SK-MEL-5 (cell line): ENCODE data around the gene MAP3K13. TPM values are rescaled to one million over a fixed set of nuclear protein-coding genes. Genes with fewer than 3 reads are reported as not detected.
"Not testable (repeated sequence)": the region's sequence is repeated elsewhere in the genome, so short reads cannot be mapped to it uniquely, and the experiment has no call there.

ENCODE experiments used
- DNase-seq: peaks from one replicate; pipeline ENCODE4 v3.0.0-alpha.2; 2016; ENCODE audit warnings: low read depth, low spot score
- in situ Hi-C: cut with HindIII; loops from 2 replicates; pipeline ENCODE4 v1.10.0; 2016; ENCODE audit warnings: low sequenced_read_pairs, high pct_unique_total_duplicates, low pct_unique_long_range_greater_than_20kb
- total RNA-seq: library from RNA; depleted of rRNA; stranded (reverse); fragments of >200 nt; shearing (Covaris generic); gene quantifications from 2 replicates; pipeline ENCODE4 v1.2.3, GENCODE V29; 2014

The MAP3K13 gene
- total RNA-seq, 1 experiment from 2014 or later, result 26.2 TPM

DNA sequence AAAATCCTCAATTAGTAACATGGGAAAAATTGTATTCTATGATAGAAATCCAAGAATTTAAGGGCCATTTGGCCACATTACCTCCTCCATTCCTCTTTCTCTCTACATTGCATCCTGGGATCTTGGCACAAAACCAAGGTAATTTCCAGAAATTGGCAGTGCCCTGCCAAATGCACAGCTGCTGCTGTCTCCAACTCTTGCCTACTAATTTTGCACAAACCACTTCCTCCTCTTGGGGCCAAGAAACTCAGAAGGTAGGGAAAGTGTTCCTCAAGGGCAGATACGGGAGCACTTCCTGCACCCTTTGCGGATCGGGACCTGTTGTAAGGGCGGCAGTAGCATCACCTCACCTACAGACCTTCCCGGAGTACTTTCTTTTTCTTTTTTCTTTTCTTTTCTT is 57.8 kb downstream of the MAP3K13 start:
- in situ Hi-C loops, result no loop called here
- DNase-seq, result no peak

DNA sequence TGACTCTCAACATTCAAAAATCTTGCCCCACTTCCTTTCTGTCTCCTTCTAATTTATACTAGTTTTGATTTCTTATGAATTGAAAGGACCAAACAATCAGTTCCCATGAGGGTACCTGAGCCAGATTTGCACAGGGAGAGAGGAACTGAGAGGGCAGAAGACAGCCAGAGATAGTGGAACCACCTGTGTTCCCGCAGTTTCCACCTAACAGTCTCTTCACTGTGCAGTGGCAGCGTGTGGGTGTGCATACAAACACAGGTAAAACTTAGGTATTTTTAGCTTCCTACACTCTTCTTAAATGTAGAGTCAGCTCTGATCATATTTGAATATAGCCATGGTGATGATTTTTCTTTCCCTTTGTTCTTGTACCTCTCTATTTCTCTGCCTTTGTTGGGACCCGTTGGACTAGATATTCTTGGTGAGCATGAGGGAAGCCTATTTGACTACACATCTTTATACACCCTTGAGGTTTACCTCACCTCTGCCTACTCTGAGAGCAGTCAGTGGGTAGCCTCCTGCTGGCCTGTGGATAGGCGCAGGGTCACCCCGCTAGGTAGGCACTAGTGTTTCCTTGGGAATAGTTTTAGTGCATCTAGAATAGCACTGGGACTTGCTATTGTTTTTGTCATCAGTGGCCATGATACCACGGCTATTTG is 58.8 kb downstream of the MAP3K13 start:
- in situ Hi-C loops, result no loop called here
- no peak for DNase-seq

DNA sequence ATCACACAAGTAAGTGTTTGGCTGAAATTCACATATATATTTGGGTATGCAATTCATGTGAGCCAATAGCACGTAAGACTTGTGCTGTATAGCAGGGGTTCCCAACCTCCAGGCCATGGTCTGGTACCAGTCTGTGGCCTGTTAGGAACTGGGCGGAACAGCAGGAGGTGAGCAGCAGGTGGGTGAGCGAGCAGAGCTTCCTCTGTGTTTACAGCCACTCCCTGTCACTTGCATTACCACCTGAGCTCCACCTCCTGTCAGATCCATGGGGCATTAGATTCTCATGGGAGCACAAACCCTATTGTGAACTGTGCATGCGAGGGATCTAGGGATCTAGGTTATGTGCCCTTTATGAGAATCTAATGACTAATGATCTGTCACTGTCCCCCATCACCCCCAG is 59.7 kb downstream of the MAP3K13 start:
- DNase-seq, result no peak
- in situ Hi-C loops, result no loop called here

- no peak for DNase-seq
- in situ Hi-C loops, result no loop called here
These were observed 60.2 kb downstream of the MAP3K13 start for GRCh38 chr3:185423178-185423577.

DNA sequence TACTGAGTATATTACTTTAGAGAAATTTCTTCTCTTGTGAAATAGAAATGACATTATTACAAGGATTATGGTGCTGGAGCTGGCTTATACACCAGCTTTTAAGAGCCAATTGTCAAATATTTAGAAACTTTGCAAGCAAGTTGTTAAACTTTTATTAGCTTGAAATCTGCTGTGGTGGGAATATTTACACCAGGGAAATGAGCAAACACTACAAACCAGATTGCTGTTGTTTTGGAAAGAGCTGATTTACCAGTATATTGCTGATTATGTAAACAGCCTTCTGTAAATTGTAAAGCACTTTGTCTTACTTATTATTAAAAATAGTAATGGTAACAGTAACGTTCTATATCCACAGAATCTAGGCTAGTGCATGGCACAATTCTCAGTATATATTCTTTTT is 61.5 kb downstream of the MAP3K13 start:
- in situ Hi-C loops, result no loop called here
- DNase-seq, result no peak

DNA sequence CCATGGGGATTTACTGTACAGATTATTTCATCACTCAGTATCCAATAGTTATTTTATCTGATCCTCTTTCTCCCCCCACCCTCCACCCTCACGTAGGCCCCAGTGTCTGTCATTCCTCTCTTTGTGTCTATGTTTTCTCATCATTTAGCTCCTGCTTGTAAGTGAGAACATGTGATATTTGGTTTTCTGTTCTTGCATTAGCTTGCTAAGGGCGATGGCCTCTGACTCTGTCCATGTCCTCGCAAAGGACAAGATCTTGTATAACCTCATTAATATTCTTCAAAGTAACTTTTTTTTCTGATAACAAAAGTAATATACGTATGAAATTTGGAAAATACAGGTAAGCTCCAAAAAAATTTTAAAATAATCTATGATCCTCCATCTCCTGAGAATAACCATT is 67.4 kb downstream of the MAP3K13 start:
- in situ Hi-C loops, result no loop called here
- DNase-seq, result no peak

GRCh38 chr3:185439745-185440466 is 77.0 kb downstream of the MAP3K13 start:
- in situ Hi-C loops, result no loop called here
- DNase-seq, result peak; percentile 54

GRCh38 chr3:185442031-185442430 is 79.1 kb downstream of the MAP3K13 start:
- DNase-seq, result no peak
- in situ Hi-C loops, result no loop called here

GRCh38 chr3:185444329-185444728 is 81.4 kb downstream of the MAP3K13 start:
- in situ Hi-C loops, result no loop called here

DNA sequence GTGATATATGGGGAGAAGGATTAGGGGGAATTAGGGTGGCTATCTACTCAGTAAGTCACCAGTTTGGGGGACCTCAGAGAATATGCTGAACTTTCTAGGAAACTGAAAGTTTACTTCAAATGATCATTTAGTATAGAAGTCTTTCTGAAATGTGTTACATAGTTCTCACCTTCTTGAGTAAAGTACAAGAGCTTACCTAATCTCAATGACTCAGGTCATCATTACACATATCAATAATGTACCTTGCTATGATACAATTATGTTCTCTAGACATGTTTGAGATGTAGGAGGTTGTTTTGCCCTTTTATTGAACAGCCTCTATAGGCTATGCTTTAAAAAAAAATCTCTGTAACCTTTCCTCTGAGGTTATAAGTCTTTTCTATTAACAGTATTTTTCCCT is 85.2 kb downstream of the MAP3K13 start:
- in situ Hi-C loops, result no loop called here
- no peak for DNase-seq

More at GRCh38 chr3:185444329-185444728, 81.4 kb downstream of the MAP3K13 start:
- no peak for DNase-seq

- in situ Hi-C loops, DNase-seq: not testable (repeated sequence)
These were observed 88.5 kb downstream of the MAP3K13 start for GRCh38 chr3:185451432-185451831.

GRCh38 chr3:185457376-185457775 is 94.4 kb downstream of the MAP3K13 start:
- DNase-seq, result no peak
- in situ Hi-C loops, result no loop called here

GRCh38 chr3:185460309-185460708 is 97.4 kb downstream of the MAP3K13 start:
- no peak for DNase-seq
- in situ Hi-C loops, result no loop called here

GRCh38 chr3:185460719-185461350 is 97.9 kb downstream of the MAP3K13 start:
- in situ Hi-C loops, result no loop called here
- peak; percentile 64 for DNase-seq

GRCh38 chr3:185465471-185465870 is 102.5 kb downstream of the MAP3K13 start:
- no peak for DNase-seq
- in situ Hi-C loops, result no loop called here

GRCh38 chr3:185466123-185466522 is 103.2 kb downstream of the MAP3K13 start:
- in situ Hi-C loops, DNase-seq: not testable (repeated sequence)

- in situ Hi-C loops, result no loop called here
These were observed 106.6 kb downstream of the MAP3K13 start for GRCh38 chr3:185469542-185469941.

GRCh38 chr3:185470323-185470722 is 107.4 kb downstream of the MAP3K13 start:
- in situ Hi-C loops, result no loop called here
- no peak for DNase-seq

More at GRCh38 chr3:185469542-185469941, 106.6 kb downstream of the MAP3K13 start:
- DNase-seq, result no peak
